A549 (cell line): ENCODE measurements around the gene DHDDS. TPM values are rescaled to one million over a fixed set of nuclear protein-coding genes. Genes with fewer than 3 reads are reported as not detected.

Experiments used
- ATAC-seq, 2 experiments: fragments of 200-7000 bp in 1 of 2; fragments of >200 bp in 1 of 2; cut with Nextera tagmentation in 1 of 2; cut with Tn5 transposase in 1 of 2; 3 replicates each; pipeline versions ENCODE4 v1.8.0 to v1.9.1; 2018 to 2020; ENCODE audit warnings: mild to moderate bottlenecking in 1 of 2, moderate library complexity in 1 of 2
- CTCF ChIA-PET: fragments of 300-600 bp; sonication (Branson Sonifier 250); formaldehyde crosslinking; extraction: SDS; loops from one replicate; lab custom pipeline; 2021; ENCODE audit warnings: antibody characterized with exemption, inconsistent platforms; lab: Yijun Ruan, JAX
- POLR2A ChIA-PET: fragments of 350-600 bp; formaldehyde crosslinking; extraction: SDS; loops from one replicate; lab custom pipeline; 2021; ENCODE audit warnings: antibody characterized with exemption, inconsistent platforms; lab: Yijun Ruan, JAX
- DNase-seq, 2 experiments: peaks; one replicate each; pipeline versions ENCODE4 v3.0.0 to v3.0.0-alpha.2; 2011 to 2016; ENCODE audit warnings: low read depth in 1 of 2, low spot score in 1 of 2
- FAIRE-seq: peaks from 2 replicates; lab custom pipeline; 2011; peaks lifted over from hg19 to GRCh38; lab: Jason Lieb, UNC
- H3K27ac ChIP-seq, 2 experiments: fragments of >200 bp; sonication (Bioruptor Twin); formaldehyde crosslinking; 3 replicates each; pipeline ENCODE4 v1.5.1; 2016 to 2017
- H3K4me1 ChIP-seq: fragments of >200 bp; sonication (Bioruptor Twin); formaldehyde crosslinking; 3 replicates; pipeline ENCODE4 v1.6.1; 2016
- H3K4me2 ChIP-seq: fragments of >200 bp; sonication (Bioruptor Twin); formaldehyde crosslinking; 3 replicates; pipeline ENCODE4 v1.6.1; 2016
- H3K4me3 ChIP-seq: fragments of >200 bp; sonication (Bioruptor Twin); formaldehyde crosslinking; 3 replicates; pipeline ENCODE4 v1.5.1; 2016
- H3K9me3 ChIP-seq: fragments of >200 bp; sonication (Bioruptor Twin); formaldehyde crosslinking; 3 replicates; pipeline ENCODE4 v1.6.1; 2016
- ATOH8 ChIP-seq: fragments of 250-450 bp; sonication (Bioruptor Pico); IDR thresholded peaks from 2 replicates; pipeline ENCODE4 v1.5.0; 2020; ENCODE audit warnings: low read depth, mild to moderate bottlenecking, moderate library complexity
- BCL3 ChIP-seq: fragments of >200 bp; sonication (Bioruptor Twin); formaldehyde crosslinking; IDR thresholded peaks from 3 replicates; pipeline ENCODE4 v1.6.1; 2016
- CBX2 ChIP-seq: fragments of 200-600 bp; sonication (generic); IDR thresholded peaks from 2 replicates; pipeline ENCODE4 v1.6.1; 2016; ENCODE audit warnings: low read depth, mild to moderate bottlenecking, borderline replicate concordance
- CEBPB ChIP-seq, 2 experiments: fragments of >200 bp in 1 of 2; sonication (Bioruptor Twin) in 1 of 2; formaldehyde crosslinking in 1 of 2; IDR thresholded peaks; 2 replicates each; pipeline ENCODE4 v1.6.1; 2012 to 2016
- CHD2 ChIP-seq: fragments of 150-350 bp; IDR thresholded peaks from 2 replicates; pipeline ENCODE4 v1.6.1; 2014; ENCODE audit warnings: low read length; ENCODE audit not compliant: partially characterized antibody
- CHD4 ChIP-seq: fragments of 200-600 bp; sonication (generic); IDR thresholded peaks from 2 replicates; pipeline ENCODE4 v1.6.1; 2016; ENCODE audit warnings: antibody characterized with exemption, mild to moderate bottlenecking, borderline replicate concordance
- EHMT2 ChIP-seq: fragments of 200-600 bp; sonication (generic); IDR thresholded peaks from 2 replicates; pipeline ENCODE4 v1.6.1; 2016; ENCODE audit warnings: antibody characterized with exemption, low read depth, mild to moderate bottlenecking, moderate library complexity
- EP300 ChIP-seq, 2 experiments: fragments of >200 bp; sonication (Bioruptor Twin); formaldehyde crosslinking; IDR thresholded peaks; 2 replicates in 1 of 2; 3 replicates in 1 of 2; pipeline ENCODE4 v1.6.1; 2016 to 2017
- GATA3 ChIP-seq: IDR thresholded peaks from 2 replicates; pipeline ENCODE4 v1.6.1; 2012; ENCODE audit warnings: borderline replicate concordance
- HDAC2 ChIP-seq: fragments of 200-600 bp; sonication (generic); IDR thresholded peaks from 2 replicates; pipeline ENCODE4 v1.6.1; 2016
- HEYL ChIP-seq: fragments of 250-450 bp; sonication (Bioruptor Pico); IDR thresholded peaks from 2 replicates; pipeline ENCODE4 v1.8.0; 2021; ENCODE audit warnings: mild to moderate bottlenecking, moderate library complexity
- HMGXB4 ChIP-seq: fragments of 250-450 bp; sonication (Bioruptor Pico); IDR thresholded peaks from 2 replicates; pipeline ENCODE4 v1.5.0; 2021; ENCODE audit warnings: mild to moderate bottlenecking, moderate library complexity, borderline replicate concordance
- HOXB13 ChIP-seq: fragments of 250-450 bp; sonication (Bioruptor Pico); IDR thresholded peaks from 2 replicates; pipeline ENCODE4 v1.5.0; 2020; ENCODE audit warnings: low read depth, mild to moderate bottlenecking, moderate library complexity
- HOXB5 ChIP-seq: fragments of 250-450 bp; sonication (Bioruptor Pico); IDR thresholded peaks from 2 replicates; pipeline ENCODE4 v1.5.0; 2020; ENCODE audit warnings: mild to moderate bottlenecking, moderate library complexity
- JUN ChIP-seq, 2 experiments: fragments of >200 bp; sonication (Bioruptor Twin); formaldehyde crosslinking; IDR thresholded peaks; 2 replicates in 1 of 2; 3 replicates in 1 of 2; pipeline ENCODE4 v1.6.1; 2016 to 2017
- KDM1A ChIP-seq: fragments of 200-600 bp; sonication (generic); IDR thresholded peaks from 2 replicates; pipeline ENCODE4 v1.6.1; 2016; ENCODE audit warnings: low read depth, mild to moderate bottlenecking
- KDM5A ChIP-seq: fragments of 200-600 bp; sonication (generic); IDR thresholded peaks from 2 replicates; pipeline ENCODE4 v1.6.1; 2016; ENCODE audit warnings: antibody characterized with exemption, mild to moderate bottlenecking
- MAFK ChIP-seq: fragments of 450-650 bp; IDR thresholded peaks from 2 replicates; pipeline ENCODE4 v1.6.1; 2014; ENCODE audit not compliant: partially characterized antibody
- MAX ChIP-seq: IDR thresholded peaks from 2 replicates; pipeline ENCODE4 v1.6.1; 2012
- NFE2L2 ChIP-seq: fragments of 150-350 bp; conservative IDR thresholded peaks from 2 replicates; pipeline ENCODE4 v1.6.1; 2014; ENCODE audit warnings: low read length
- NPAS2 ChIP-seq: fragments of 250-450 bp; sonication (Bioruptor Pico); IDR thresholded peaks from 2 replicates; pipeline ENCODE4 v1.8.0; 2022; ENCODE audit warnings: mild to moderate bottlenecking, moderate library complexity, borderline replicate concordance
- PBX3 ChIP-seq: IDR thresholded peaks from 2 replicates; pipeline ENCODE4 v1.6.1; 2012
- PHF8 ChIP-seq: fragments of 200-600 bp; sonication (generic); IDR thresholded peaks from 2 replicates; pipeline ENCODE4 v1.6.1; 2016; ENCODE audit warnings: low read depth, mild to moderate bottlenecking, antibody characterized with exemption, moderate library complexity, borderline replicate concordance
- POLR2A ChIP-seq: IDR thresholded peaks from 2 replicates; pipeline ENCODE4 v1.6.1; 2012; ENCODE audit warnings: mild to moderate bottlenecking, low read length
- RAD21 ChIP-seq, 2 experiments: fragments of >200 bp in 1 of 2; sonication (Bioruptor Twin) in 1 of 2; formaldehyde crosslinking in 1 of 2; IDR thresholded peaks in 1 of 2; conservative IDR thresholded peaks in 1 of 2; 2 replicates in 1 of 2; 3 replicates in 1 of 2; pipeline ENCODE4 v1.6.1; 2012 to 2018; ENCODE audit warnings: inconsistent platforms in 1 of 2
- RARB ChIP-seq: fragments of 250-450 bp; sonication (Bioruptor Pico); IDR thresholded peaks from 2 replicates; pipeline ENCODE4 v1.8.0; 2021; ENCODE audit warnings: mild to moderate bottlenecking, moderate library complexity
- REST ChIP-seq: fragments of 200-600 bp; sonication (generic); IDR thresholded peaks from 2 replicates; pipeline ENCODE4 v1.6.1; 2016; ENCODE audit warnings: antibody characterized with exemption, mild to moderate bottlenecking, moderate library complexity
- SMC3 ChIP-seq: fragments of >200 bp; sonication (Bioruptor Twin); formaldehyde crosslinking; IDR thresholded peaks from 3 replicates; pipeline ENCODE4 v1.6.1; 2018; ENCODE audit warnings: inconsistent platforms
- TFCP2L1 ChIP-seq: fragments of 250-450 bp; sonication (Bioruptor Pico); IDR thresholded peaks from 2 replicates; pipeline ENCODE4 v1.5.0; 2021; ENCODE audit warnings: mild to moderate bottlenecking
- TP53 ChIP-seq: fragments of 250-450 bp; sonication (Bioruptor Pico); IDR thresholded peaks from 2 replicates; pipeline ENCODE4 v1.5.0; 2021; ENCODE audit warnings: mild to moderate bottlenecking, moderate library complexity
- ZNF302 ChIP-seq: fragments of 250-450 bp; sonication (Bioruptor Pico); IDR thresholded peaks from 2 replicates; pipeline ENCODE4 v1.9.0; 2021; ENCODE audit warnings: inconsistent platforms, mild to moderate bottlenecking, moderate library complexity
- ZSCAN20 ChIP-seq: fragments of 250-450 bp; sonication (Bioruptor Pico); IDR thresholded peaks from 2 replicates; pipeline ENCODE4 v1.8.0; 2022; ENCODE audit warnings: mild to moderate bottlenecking, moderate library complexity
- WGBS: methylation state at CpG from one replicate; pipeline ENCODE4 v1.1.6; 2017; ENCODE audit errors: missing lambda C conversion rate; 5-methylcytosine and 5-hydroxymethylcytosine counted together
- polyA plus RNA-seq, 4 experiments: library from polyadenylated mRNA; depleted of rRNA in 3 of 4; stranded (reverse); fragments of >200 nt; fragmentation: RNase III in 1 of 4; extraction: RNeasy Plus Mini Kit Qiagen cat#74134 plus additional on column Dnase treatment in 1 of 4; gene quantifications; 2 replicates in 3 of 4; 3 replicates in 1 of 4; pipeline ENCODE4 v1.2.3, GENCODE V29; 2011 to 2017

DHDDS gene
- polyA plus RNA-seq, 2 of the 4 experiments (the other 2 are of a cell fraction) = 26.0 to 27.3 TPM

- Histone ChIP-seq H3K4me3 (peak within 1 kb of the TSS; percentile 83), H3K4me2 (peak within 1 kb of the TSS; percentile 100), H3K4me1 (peaks cover 20% of the 10 kb centered on the region; the same call in 2 of the 3 replicates), H3K9me3 (no peaks in the 10 kb centered on the region), H3K27ac (peak within 1 kb of the TSS; percentile 98 to 100)
- ATAC-seq (peak; percentile 66 to 80), FAIRE-seq (no peak), DNase-seq (peak; percentile 68 to 85)
- 0% methylated on average over 1 of the region's 69 CpGs for WGBS
- CTCF ChIA-PET = interaction anchor here (1.1 to 2.9 kb wide), 3 partner anchors 11 to 45 kb away, joined by 3 to 14 read pairs (median 13); no protein-coding TSS in a partner anchor
- POLR2A ChIA-PET = interaction anchor here (0.8 to 4.4 kb wide), 6 partner anchors 28 to 316 kb away, joined by 3 to 18 read pairs (median 3); partner anchors contain the start of genes DHDDS and PIGV
- TF ChIP-seq PBX3 (no peak), EHMT2 (no peak), RARB (no peak), JUN (IDR thresholded peaks at IDR 0.05) (peak in 1 of 2 experiments; percentile 77; a peak in 3 of 5 replicates), HOXB13 (CRISPR knock-in tag) (no peak), TP53 (CRISPR knock-in tag) (peak; percentile 56; the same call in 1 of the 2 replicates), HMGXB4 (CRISPR knock-in tag) (no peak), EP300 (IDR thresholded peaks at IDR 0.05) (no peak), NPAS2 (CRISPR knock-in tag) (no peak), GATA3 (no peak), PHF8 (peak; percentile 85; the same call in 1 of the 2 replicates), MAX (peak; percentile 6), CHD2 (no peak), POLR2A (peak; percentile 46), KDM1A (no peak), MAFK (no peak), ATOH8 (CRISPR knock-in tag) (no peak), CHD4 (no peak), CBX2 (no peak), REST (no peak), KDM5A (no peak), ZNF302 (CRISPR knock-in tag) (no peak), HEYL (no peak), SMC3 (no peak), HOXB5 (no peak), HDAC2 (no peak), RAD21 (conservative IDR thresholded peaks at IDR 0.05 in 1 of 2, IDR thresholded peaks at IDR 0.05 in 1 of 2) (no peak), NFE2L2 (no peak), ZSCAN20 (CRISPR knock-in tag) (no peak), TFCP2L1 (CRISPR knock-in tag) (no peak), BCL3 (peak; percentile 44; the same call in 1 of the 3 replicates), CEBPB (IDR thresholded peaks at IDR 0.05) (no peak)
Observed at GRCh38 chr1:26472320-26472900, 40.3 kb downstream of the DHDDS start, which contains the start of gene HMGN2. Gene HMGN2, plus strand, starts transcription at chr1:26472440. Its CDS starts 173 bp downstream, at chr1:26472613.
